HepG2 (cell line): ENCODE results near the gene PSMB3. TPM values are rescaled to one million over a fixed set of nuclear protein-coding genes. Genes with fewer than 3 reads are reported as not detected.

Experiments
- ATF5 ChIP-seq: sonication (generic); formaldehyde crosslinking; IDR thresholded peaks from 2 replicates; pipeline ENCODE4 v1.4.0; 2020; ENCODE audit warnings: mild to moderate bottlenecking, low read depth, missing genetic modification reagents
- BRD4 ChIP-seq: sonication (generic); formaldehyde crosslinking; IDR thresholded peaks from 2 replicates; pipeline ENCODE4 v1.4.0; 2020; ENCODE audit warnings: missing genetic modification reagents
- CCAR2 ChIP-seq: fragments of 200-400 bp; formaldehyde crosslinking; optimal IDR thresholded peaks from 2 replicates; pipeline ENCODE3; 2018; ENCODE audit warnings: low read depth, mild to moderate bottlenecking, low read length, moderate library complexity
- CTCF ChIP-seq: sonication (generic); formaldehyde crosslinking; IDR thresholded peaks from 2 replicates; pipeline ENCODE4 v1.5.0; 2020; ENCODE audit warnings: mild to moderate bottlenecking, missing genetic modification reagents, moderate library complexity
- GMEB2 ChIP-seq: IDR thresholded peaks from 2 replicates; pipeline ENCODE4 v1.6.1; 2016; ENCODE audit warnings: missing biosample characterization, missing genetic modification reagents, low read depth
- IKZF5 ChIP-seq: IDR thresholded peaks from 2 replicates; pipeline ENCODE4 v1.6.1; 2018; ENCODE audit warnings: missing genetic modification reagents, mild to moderate bottlenecking, missing compliant biosample characterization
- MYC ChIP-seq: sonication (generic); formaldehyde crosslinking; IDR thresholded peaks from 2 replicates; pipeline ENCODE4 v1.9.0; 2021; ENCODE audit warnings: missing genetic modification reagents, borderline replicate concordance
- NCOR1 ChIP-seq: fragments of 200-600 bp; sonication (generic); IDR thresholded peaks from 2 replicates; pipeline ENCODE4 v1.7.0; 2017; ENCODE audit warnings: antibody characterized with exemption, low read length, borderline replicate concordance
- NFATC3 ChIP-seq: sonication (generic); formaldehyde crosslinking; IDR thresholded peaks from 2 replicates; pipeline ENCODE4 v1.5.1; 2020; ENCODE audit warnings: mild to moderate bottlenecking, missing genetic modification reagents
- NFYC ChIP-seq: IDR thresholded peaks from 2 replicates; pipeline ENCODE4 v1.6.1; 2016; ENCODE audit warnings: missing genetic modification reagents, missing compliant biosample characterization
- NR1H2 ChIP-seq: sonication (generic); formaldehyde crosslinking; IDR thresholded peaks from 2 replicates; pipeline ENCODE4 v1.8.1; 2022; ENCODE audit warnings: low read depth, missing genetic modification reagents, borderline replicate concordance
- PHF21A ChIP-seq: sonication (generic); formaldehyde crosslinking; IDR thresholded peaks from 2 replicates; pipeline ENCODE4 v1.5.0; 2020; ENCODE audit warnings: mild to moderate bottlenecking, missing genetic modification reagents
- RFXANK ChIP-seq: IDR thresholded peaks from 2 replicates; pipeline ENCODE4 v1.6.1; 2016
- STAT5B ChIP-seq: sonication (generic); formaldehyde crosslinking; IDR thresholded peaks from 2 replicates; pipeline ENCODE4 v1.4.0; 2020; ENCODE audit warnings: missing genetic modification reagents
- SYNCRIP ChIP-seq: fragments of 200-400 bp; formaldehyde crosslinking; IDR thresholded peaks from 2 replicates; pipeline ENCODE4 v1.6.1; 2018; ENCODE audit warnings: mild to moderate bottlenecking, low read depth, low read length; ENCODE audit not compliant: insufficient read depth
- TBX2 ChIP-seq: sonication (generic); formaldehyde crosslinking; IDR thresholded peaks from 2 replicates; pipeline ENCODE4 v1.5.0; 2020; ENCODE audit warnings: missing genetic modification reagents, mild to moderate bottlenecking, borderline replicate concordance
- TEAD3 ChIP-seq: optimal IDR thresholded peaks from 2 replicates; pipeline ENCODE3; 2016; ENCODE audit warnings: borderline replicate concordance
- TOPORS ChIP-seq: sonication (generic); formaldehyde crosslinking; IDR thresholded peaks from 2 replicates; pipeline ENCODE4 v1.8.0; 2023; ENCODE audit warnings: mild to moderate bottlenecking, missing genetic modification reagents
- TP53 ChIP-seq: sonication (generic); formaldehyde crosslinking; conservative IDR thresholded peaks from 2 replicates; pipeline ENCODE4 v1.4.0; 2020; ENCODE audit warnings: missing genetic modification reagents
- TRIM24 ChIP-seq: sonication (generic); formaldehyde crosslinking; IDR thresholded peaks from 2 replicates; pipeline ENCODE4 v1.8.0; 2022; ENCODE audit warnings: mild to moderate bottlenecking, missing genetic modification reagents
- ZFP62 ChIP-seq: sonication (generic); formaldehyde crosslinking; IDR thresholded peaks from 2 replicates; pipeline ENCODE4 v1.4.0; 2020; ENCODE audit warnings: missing genetic modification reagents
- ZNF124 ChIP-seq: sonication (generic); formaldehyde crosslinking; IDR thresholded peaks from 2 replicates; pipeline ENCODE4 v1.4.0; 2020; ENCODE audit warnings: missing genetic modification reagents
- ZNF205 ChIP-seq: IDR thresholded peaks from 2 replicates; pipeline ENCODE4 v1.6.1; 2018; ENCODE audit warnings: missing biosample characterization, missing genetic modification reagents
- ZNF543 ChIP-seq: sonication (generic); formaldehyde crosslinking; IDR thresholded peaks from 2 replicates; pipeline ENCODE4 v1.4.0; 2020; ENCODE audit warnings: mild to moderate bottlenecking, missing genetic modification reagents
- ZNF615 ChIP-seq: sonication (generic); formaldehyde crosslinking; IDR thresholded peaks from 2 replicates; pipeline ENCODE4 v1.5.0; 2020; ENCODE audit warnings: mild to moderate bottlenecking, missing genetic modification reagents, borderline replicate concordance
- ZNF629 ChIP-seq: sonication (generic); formaldehyde crosslinking; conservative IDR thresholded peaks from 2 replicates; pipeline ENCODE4 v1.5.0; 2020; ENCODE audit warnings: missing genetic modification reagents
- ZNF740 ChIP-seq: sonication (generic); formaldehyde crosslinking; IDR thresholded peaks from 2 replicates; pipeline ENCODE4 v1.4.0; 2020; ENCODE audit warnings: missing genetic modification reagents
- polyA plus RNA-seq, 8 experiments: library from polyadenylated mRNA; depleted of rRNA in 3 of 8; stranded (reverse) in 7 of 8; unstranded in 1 of 8; fragments of >200 nt; fragmentation: Illumina TruSeq in 4 of 8; extraction: Trizol in 4 of 8; gene quantifications; 2 replicates each; pipeline versions ENCODE4 v1.2.1 to v1.2.3, GENCODE V29; 2011 to 2016; ENCODE audit warnings: low read depth in 4 of 8, missing spikeins in 1 of 8, mixed read lengths in 1 of 8; ENCODE audit not compliant: insufficient read depth in 1 of 8
- total RNA-seq, 5 experiments: library from RNA; depleted of rRNA; stranded (reverse); fragments of >200 nt; fragmentation: Illumina TruSeq; extraction: Trizol; gene quantifications; 2 replicates each; pipeline ENCODE4 v1.2.3, GENCODE V29; 2016; ENCODE audit warnings: low read depth in 1 of 5

PSMB3 gene
- total and polyA plus RNA-seq, 2 of the 13 experiments (the other 11 are each of a cell fraction or from before 2014, with no cell fraction given), result 366 to 517 TPM

- TF ChIP-seq SYNCRIP (no peak), ZNF543 (CRISPR knock-in tag) (no peak), GMEB2 (0 out of 2 replicates have a peak, but pooled peaks have one; percentile 11), TEAD3 (CRISPR knock-in tag) (no peak), CTCF (CRISPR knock-in tag) (no peak), NR1H2 (CRISPR knock-in tag) (no peak), TBX2 (CRISPR knock-in tag) (peak; percentile 11; the same call in 1 of the 2 replicates), MYC (CRISPR knock-in tag) (no peak), ZNF740 (no peak), ZNF629 (CRISPR knock-in tag) (peak; percentile 46; the same call in 1 of the 2 replicates), ZNF124 (CRISPR knock-in tag) (0 out of 2 replicates have a peak, but pooled peaks have one; percentile 11), TP53 (0 out of 2 replicates have a peak, but pooled peaks have one; percentile 73), CCAR2 (no peak), ATF5 (CRISPR knock-in tag) (no peak), RFXANK (CRISPR knock-in tag) (no peak), PHF21A (CRISPR knock-in tag) (no peak), TRIM24 (CRISPR knock-in tag) (no peak), NFYC (CRISPR knock-in tag) (no peak), NCOR1 (0 out of 2 replicates have a peak, but pooled peaks have one; percentile 62), TOPORS (CRISPR knock-in tag) (no peak), STAT5B (CRISPR knock-in tag) (no peak), ZFP62 (CRISPR knock-in tag) (peak; percentile 48; the same call in 1 of the 2 replicates), IKZF5 (CRISPR knock-in tag) (no peak), BRD4 (CRISPR knock-in tag) (peak; percentile 21; the same call in 1 of the 2 replicates), NFATC3 (CRISPR knock-in tag) (no peak), ZNF205 (no peak), ZNF615 (CRISPR knock-in tag) (no peak)
These were observed 47.8 kb downstream of the PSMB3 start (continued) for GRCh38 chr17:38800237-38800760.
